ENCODE measurements around the gene MAGEA9B. TPM values are rescaled to one million over a fixed set of nuclear protein-coding genes. Genes with fewer than 3 reads are reported as not detected.
"Not testable (repeated sequence)": the region's sequence is repeated elsewhere in the genome, so short reads cannot be mapped to it uniquely, and the experiment has no call there.

Gene MAGEA9B
- polyA plus RNA-seq, 3 donors: not detected

- DNase-seq; H3K36me3 Mint-ChIP-seq; intact Hi-C loops (cut with micrococcal nuclease); H3K4me1 Mint-ChIP-seq; H4K20me1 ChIP-seq (ENCODE audit: insufficient read depth, low read length); H3K9me3 Mint-ChIP-seq; H3K27me3 ChIP-seq (ENCODE audit: control insufficient read depth in 2 of 2, insufficient read depth in 2 of 2, low read length in 2 of 2); H3K36me3 ChIP-seq (replicated peaks in 1 of 2; ENCODE audit: control insufficient read depth in 1 of 2, insufficient read depth in 2 of 2, low read length in 2 of 2); H3K9me3 ChIP-seq (replicated peaks in 1 of 2; ENCODE audit: control insufficient read depth in 1 of 2, insufficient read depth in 1 of 2, low read length in 2 of 2); H2AFZ ChIP-seq (ENCODE audit: insufficient read depth, low read depth, low read length, poor library complexity, severe bottlenecking); H3K4me3 Mint-ChIP-seq; H3K4me2 ChIP-seq (replicated peaks; ENCODE audit: extremely low read depth, low read length, poor library complexity, severe bottlenecking); H3K27me3 Mint-ChIP-seq (ENCODE audit: low read depth in 3 of 3); H3K79me2 ChIP-seq (ENCODE audit: insufficient read depth, low read length); H3K27ac Mint-ChIP-seq; H3K27ac ChIP-seq (ENCODE audit: low read depth in 1 of 2, low read length in 2 of 2); H3K4me1 ChIP-seq (ENCODE audit: control insufficient read depth in 1 of 2, insufficient read depth in 2 of 2, low read length in 2 of 2); H3K9ac ChIP-seq (ENCODE audit: insufficient read depth, low read length, poor library complexity, severe bottlenecking); H3K4me3 ChIP-seq (replicated peaks in 1 of 3; ENCODE audit: low read depth in 2 of 3, low read length in 3 of 3): not testable (repeated sequence)
- no CpG with 5 or more reads among the region's 11 CpGs for WGBS (ENCODE audit: insufficient coverage)
These were observed 11.3 kb upstream of the MAGEA9B start for GRCh38 chrX:149598603-149599002.

- H3K27me3 Mint-ChIP-seq (ENCODE audit: low read depth in 3 of 3); H3K27me3 ChIP-seq (ENCODE audit: control insufficient read depth in 2 of 2, insufficient read depth in 2 of 2, low read length in 2 of 2); intact Hi-C loops (cut with micrococcal nuclease); H3K9ac ChIP-seq (ENCODE audit: insufficient read depth, low read length, poor library complexity, severe bottlenecking); H2AFZ ChIP-seq (ENCODE audit: insufficient read depth, low read depth, low read length, poor library complexity, severe bottlenecking); H3K27ac Mint-ChIP-seq; H4K20me1 ChIP-seq (ENCODE audit: insufficient read depth, low read length); H3K4me1 ChIP-seq (ENCODE audit: control insufficient read depth in 1 of 2, insufficient read depth in 2 of 2, low read length in 2 of 2); H3K27ac ChIP-seq (ENCODE audit: low read depth in 1 of 2, low read length in 2 of 2); H3K36me3 Mint-ChIP-seq; H3K9me3 ChIP-seq (replicated peaks in 1 of 2; ENCODE audit: control insufficient read depth in 1 of 2, insufficient read depth in 1 of 2, low read length in 2 of 2); H3K4me2 ChIP-seq (replicated peaks; ENCODE audit: extremely low read depth, low read length, poor library complexity, severe bottlenecking); H3K9me3 Mint-ChIP-seq; DNase-seq; H3K4me3 Mint-ChIP-seq; H3K4me3 ChIP-seq (replicated peaks in 1 of 3; ENCODE audit: low read depth in 2 of 3, low read length in 3 of 3); H3K79me2 ChIP-seq (ENCODE audit: insufficient read depth, low read length); H3K36me3 ChIP-seq (replicated peaks in 1 of 2; ENCODE audit: control insufficient read depth in 1 of 2, insufficient read depth in 2 of 2, low read length in 2 of 2); H3K4me1 Mint-ChIP-seq: not testable (repeated sequence)
- WGBS (ENCODE audit: insufficient coverage): no CpG with 5 or more reads among the region's 7 CpGs
These were observed 8.7 kb upstream of the MAGEA9B start for GRCh38 chrX:149595943-149596342.

GRCh38 chrX:149595214-149595613, 8.0 kb upstream of the MAGEA9B start, which contains the start of gene HSFX2:
Gene HSFX2 (minus strand): TSS chrX:149595314. CDS start chrX:149594700, 614 bp downstream.
- not testable (repeated sequence) for DNase-seq
- no CpG with 5 or more reads among the region's 17 CpGs for WGBS (ENCODE audit: insufficient coverage)

GRCh38 chrX:149590993-149591392, 3.7 kb upstream of the MAGEA9B start:
- H4K20me1 ChIP-seq (ENCODE audit: insufficient read depth, low read length); DNase-seq; H3K36me3 ChIP-seq (replicated peaks in 1 of 2; ENCODE audit: control insufficient read depth in 1 of 2, insufficient read depth in 2 of 2, low read length in 2 of 2); H3K9ac ChIP-seq (ENCODE audit: insufficient read depth, low read length, poor library complexity, severe bottlenecking); H3K4me3 Mint-ChIP-seq; H3K79me2 ChIP-seq (ENCODE audit: insufficient read depth, low read length); intact Hi-C loops (cut with micrococcal nuclease); H3K4me1 ChIP-seq (ENCODE audit: control insufficient read depth in 1 of 2, insufficient read depth in 2 of 2, low read length in 2 of 2); H3K27me3 Mint-ChIP-seq (ENCODE audit: low read depth in 3 of 3); H3K36me3 Mint-ChIP-seq; H3K9me3 Mint-ChIP-seq; H3K27me3 ChIP-seq (ENCODE audit: control insufficient read depth in 2 of 2, insufficient read depth in 2 of 2, low read length in 2 of 2); H3K4me2 ChIP-seq (replicated peaks; ENCODE audit: extremely low read depth, low read length, poor library complexity, severe bottlenecking); H2AFZ ChIP-seq (ENCODE audit: insufficient read depth, low read depth, low read length, poor library complexity, severe bottlenecking); H3K9me3 ChIP-seq (replicated peaks in 1 of 2; ENCODE audit: control insufficient read depth in 1 of 2, insufficient read depth in 1 of 2, low read length in 2 of 2); H3K27ac Mint-ChIP-seq; H3K27ac ChIP-seq (ENCODE audit: low read depth in 1 of 2, low read length in 2 of 2); H3K4me3 ChIP-seq (replicated peaks in 1 of 3; ENCODE audit: low read depth in 2 of 3, low read length in 3 of 3); H3K4me1 Mint-ChIP-seq: not testable (repeated sequence)
- WGBS (ENCODE audit: insufficient coverage): no CpG with 5 or more reads among the region's 7 CpGs

More at GRCh38 chrX:149595214-149595613, 8.0 kb upstream of the MAGEA9B start, which contains the start of gene HSFX2:
- H3K9ac ChIP-seq (ENCODE audit: insufficient read depth, low read length, poor library complexity, severe bottlenecking); H4K20me1 ChIP-seq (ENCODE audit: insufficient read depth, low read length); H3K4me2 ChIP-seq (replicated peaks; ENCODE audit: extremely low read depth, low read length, poor library complexity, severe bottlenecking); H3K4me3 Mint-ChIP-seq; H3K27me3 Mint-ChIP-seq (ENCODE audit: low read depth in 3 of 3); H3K4me3 ChIP-seq (replicated peaks in 1 of 3; ENCODE audit: low read depth in 2 of 3, low read length in 3 of 3); H2AFZ ChIP-seq (ENCODE audit: insufficient read depth, low read depth, low read length, poor library complexity, severe bottlenecking); H3K27ac Mint-ChIP-seq; H3K27ac ChIP-seq (ENCODE audit: low read depth in 1 of 2, low read length in 2 of 2); H3K9me3 Mint-ChIP-seq; H3K27me3 ChIP-seq (ENCODE audit: control insufficient read depth in 2 of 2, insufficient read depth in 2 of 2, low read length in 2 of 2); H3K4me1 Mint-ChIP-seq; H3K79me2 ChIP-seq (ENCODE audit: insufficient read depth, low read length); H3K36me3 ChIP-seq (replicated peaks in 1 of 2; ENCODE audit: control insufficient read depth in 1 of 2, insufficient read depth in 2 of 2, low read length in 2 of 2); H3K4me1 ChIP-seq (ENCODE audit: control insufficient read depth in 1 of 2, insufficient read depth in 2 of 2, low read length in 2 of 2); H3K36me3 Mint-ChIP-seq; H3K9me3 ChIP-seq (replicated peaks in 1 of 2; ENCODE audit: control insufficient read depth in 1 of 2, insufficient read depth in 1 of 2, low read length in 2 of 2); intact Hi-C loops (cut with micrococcal nuclease): not testable (repeated sequence)

All from CD14-positive monocyte (primary cell).